Activated CD4-positive, alpha-beta T cell treated with anti-CD3 and anti-CD28 coated beads for 4 hours (primary cell): Measurements from ENCODE around the gene FBH1.
"Not testable (repeated sequence)": the region's sequence is repeated elsewhere in the genome, so short reads cannot be mapped to it uniquely, and the experiment has no call there.

Source experiments
- DNase-seq, 2 donors: peaks; one replicate each; pipeline ENCODE4 v3.0.0-alpha.2; 2020

FBH1 gene

GRCh38 chr10:5889624-5890451 is at the start of gene FBH1, which contains the start of gene ANKRD16:
TSS of gene FBH1 (plus strand) at chr10:5890243. CDS start at chr10:5890346, 103 bp downstream.
TSS of gene ANKRD16 (minus strand) at chr10:5889893. CDS start at chr10:5889354, 539 bp downstream.
- peak; percentile 96 to 97 for DNase-seq

DNA sequence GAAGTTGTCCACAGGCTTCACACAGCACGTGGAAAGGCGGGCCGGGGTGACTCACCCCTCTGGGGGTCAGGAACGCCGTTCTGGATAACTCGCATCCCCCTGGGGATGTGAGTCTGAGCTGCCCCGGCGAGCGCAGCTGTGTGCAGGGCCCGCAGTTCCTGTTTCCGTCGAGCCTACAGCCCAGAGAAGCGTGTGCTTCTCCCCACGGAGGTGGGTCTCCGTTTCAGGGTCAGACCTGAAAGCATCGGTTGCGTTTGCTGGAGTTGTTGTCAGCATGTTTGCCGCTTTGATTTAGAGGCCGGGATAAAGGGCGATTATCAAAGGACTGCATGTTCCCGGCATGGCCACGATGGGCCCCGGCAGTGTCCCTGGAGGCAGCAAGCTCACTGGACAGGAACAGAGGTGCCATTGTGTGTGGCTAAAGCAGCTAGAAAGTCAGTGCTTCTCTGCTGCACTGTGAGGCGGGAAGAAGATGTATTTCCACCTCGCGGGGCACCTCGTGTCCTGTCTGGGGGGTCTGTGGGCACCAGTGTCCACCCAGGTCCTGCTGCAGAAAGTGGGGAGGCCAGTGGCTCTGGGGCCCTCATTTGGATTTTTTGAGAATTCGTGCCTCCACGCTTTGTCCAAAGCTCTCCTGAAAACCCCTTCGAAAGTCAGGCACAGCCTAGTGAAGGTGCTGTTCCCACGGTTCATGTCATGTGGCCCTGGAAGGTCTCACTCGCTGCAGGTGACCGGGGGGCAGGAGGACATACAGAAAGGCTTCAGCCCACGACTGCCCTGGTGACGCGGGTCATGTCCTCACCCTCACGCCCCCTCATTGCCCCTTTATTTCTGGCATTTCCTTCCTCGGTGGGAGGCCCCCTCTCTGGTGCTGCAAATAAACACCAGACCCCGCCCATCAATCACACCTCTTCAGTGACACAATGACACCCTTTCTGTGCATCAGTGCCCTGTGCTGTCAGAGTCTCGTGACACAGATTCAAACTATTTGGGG is 49.4 kb upstream of the FBH1 start:
- no peak for DNase-seq

GRCh38 chr10:5841965-5842364 is 48.1 kb upstream of the FBH1 start:
- no peak for DNase-seq

DNA sequence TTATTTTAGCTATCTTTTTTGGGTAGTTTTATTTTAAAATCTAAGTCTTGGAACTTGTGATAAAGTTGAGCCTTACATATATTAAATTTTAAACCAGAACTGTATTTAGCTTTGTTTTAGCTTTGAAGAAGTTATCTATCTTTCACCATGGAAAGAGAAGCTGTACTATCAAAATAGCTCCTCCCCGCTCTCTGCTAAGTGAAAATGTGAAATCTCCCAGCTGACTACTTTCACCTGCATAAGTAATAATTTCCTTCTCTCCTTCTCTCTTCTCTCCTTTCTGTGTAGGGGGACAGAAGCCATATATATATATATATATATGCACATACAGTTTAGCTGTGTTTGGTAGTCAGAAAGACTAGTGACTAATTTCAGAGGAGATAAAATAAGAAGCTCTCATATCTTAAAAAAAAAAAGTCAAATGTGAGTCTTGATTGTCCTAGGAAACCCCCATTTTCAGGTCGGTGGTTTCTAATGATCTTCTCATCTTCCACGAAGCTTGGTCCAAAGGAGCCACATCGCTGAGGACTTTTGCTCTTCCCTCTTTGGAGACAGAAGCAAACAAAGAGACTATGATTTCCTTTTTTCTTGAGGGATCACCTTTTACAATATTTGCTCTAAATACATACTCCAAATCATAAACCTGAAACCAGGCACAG is 46.2 kb upstream of the FBH1 start:
- DNase-seq = no peak

DNA sequence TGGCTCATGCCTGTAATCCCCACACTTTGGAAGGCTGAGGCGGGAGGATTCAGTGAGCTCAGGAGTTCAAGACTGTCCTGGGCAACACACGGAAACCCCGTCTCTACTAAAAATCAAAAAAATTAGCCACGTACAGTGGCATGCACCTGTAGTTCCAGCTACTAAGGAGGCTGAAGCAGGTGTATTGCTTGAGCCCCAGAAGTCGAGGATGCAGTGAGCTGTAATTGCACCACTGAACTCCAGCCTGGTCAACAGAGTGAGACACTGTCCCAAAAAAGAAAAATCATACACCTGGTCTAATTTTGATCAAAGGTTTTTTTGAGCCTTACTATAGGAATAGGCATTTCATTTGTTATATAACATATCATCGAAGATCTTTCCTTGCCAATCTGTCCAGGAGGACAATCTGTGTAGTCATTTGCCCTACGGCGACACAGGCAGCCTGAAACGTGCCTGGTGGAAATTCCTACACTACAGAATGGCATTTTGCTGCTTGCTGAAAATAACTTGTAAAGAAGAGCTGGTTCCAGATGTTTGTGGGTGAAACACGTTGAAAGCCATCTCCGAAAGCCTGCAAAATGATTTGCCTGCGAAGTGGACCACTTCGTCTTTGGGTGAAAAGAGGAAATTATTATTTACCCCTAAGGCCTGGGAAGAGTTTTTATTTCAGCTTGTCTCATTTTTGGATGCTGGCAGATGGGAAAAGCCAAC is 45.5 kb upstream of the FBH1 start:
- no peak for DNase-seq

DNA sequence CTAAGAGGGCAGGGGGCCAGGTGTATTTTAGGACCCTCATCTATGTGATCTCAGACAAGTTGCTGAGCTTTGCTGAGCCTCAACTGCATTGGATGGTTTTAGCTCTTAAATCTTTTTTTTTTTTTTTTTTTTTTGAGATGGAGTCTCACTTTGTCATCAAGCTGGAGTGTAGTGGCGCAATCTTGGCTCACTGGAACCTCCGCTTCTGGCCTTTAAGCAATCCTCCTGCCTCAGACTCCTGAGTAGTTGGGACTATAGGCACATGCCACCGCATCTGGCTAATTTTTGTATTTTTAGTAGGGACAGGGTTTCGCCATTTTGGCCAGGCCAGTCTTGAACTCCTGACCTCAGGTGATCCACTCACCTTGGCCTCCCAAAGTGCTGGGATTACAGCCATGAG is 43.4 kb upstream of the FBH1 start:
- not testable (repeated sequence) for DNase-seq

- DNase-seq = no peak
These were observed 35.9 kb upstream of the FBH1 start for GRCh38 chr10:5854131-5854475.

- DNase-seq = no peak
These were observed 33.9 kb upstream of the FBH1 start for GRCh38 chr10:5855979-5856700.

DNA sequence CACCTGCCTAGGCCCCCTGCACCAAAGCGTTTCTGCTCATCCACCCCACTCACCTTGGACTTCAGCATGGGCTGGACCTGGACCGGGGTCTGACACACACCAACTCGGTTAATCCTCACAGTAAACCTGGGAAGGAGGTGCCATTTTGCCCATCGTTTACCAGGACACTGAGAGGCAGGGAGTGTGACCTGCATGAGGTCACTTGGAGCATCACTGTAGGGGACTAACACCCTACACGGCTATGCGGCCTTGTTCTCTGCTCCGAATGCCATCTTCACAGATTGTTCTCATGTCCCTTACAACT is 33.4 kb upstream of the FBH1 start:
- DNase-seq = no peak

DNA sequence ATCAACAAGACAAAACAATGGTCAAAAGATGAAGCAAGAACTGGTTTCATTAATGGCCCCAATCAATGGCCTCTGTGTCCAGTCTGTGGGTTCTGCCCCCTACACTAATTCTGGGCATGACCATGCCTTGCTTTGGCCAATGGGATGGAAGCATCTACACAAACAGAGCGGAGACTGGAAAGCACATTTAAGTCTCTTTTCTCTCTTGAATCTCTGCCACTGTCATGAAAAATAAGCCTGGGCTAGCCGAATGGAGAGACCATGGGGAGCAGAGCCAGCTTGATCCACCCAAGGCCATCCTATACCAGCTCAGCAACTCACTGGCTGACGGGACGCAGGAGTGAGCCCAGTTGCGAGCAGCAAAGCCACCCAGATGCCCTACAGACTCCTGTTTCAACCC is 31.2 kb upstream of the FBH1 start:
- no peak for DNase-seq

- DNase-seq = no peak
These were observed 30.0 kb upstream of the FBH1 start for GRCh38 chr10:5860066-5860465.

- no peak for DNase-seq
These were observed 27.6 kb upstream of the FBH1 start for GRCh38 chr10:5862360-5862961.

GRCh38 chr10:5862981-5863685 is 26.9 kb upstream of the FBH1 start:
- not testable (repeated sequence) for DNase-seq

DNA sequence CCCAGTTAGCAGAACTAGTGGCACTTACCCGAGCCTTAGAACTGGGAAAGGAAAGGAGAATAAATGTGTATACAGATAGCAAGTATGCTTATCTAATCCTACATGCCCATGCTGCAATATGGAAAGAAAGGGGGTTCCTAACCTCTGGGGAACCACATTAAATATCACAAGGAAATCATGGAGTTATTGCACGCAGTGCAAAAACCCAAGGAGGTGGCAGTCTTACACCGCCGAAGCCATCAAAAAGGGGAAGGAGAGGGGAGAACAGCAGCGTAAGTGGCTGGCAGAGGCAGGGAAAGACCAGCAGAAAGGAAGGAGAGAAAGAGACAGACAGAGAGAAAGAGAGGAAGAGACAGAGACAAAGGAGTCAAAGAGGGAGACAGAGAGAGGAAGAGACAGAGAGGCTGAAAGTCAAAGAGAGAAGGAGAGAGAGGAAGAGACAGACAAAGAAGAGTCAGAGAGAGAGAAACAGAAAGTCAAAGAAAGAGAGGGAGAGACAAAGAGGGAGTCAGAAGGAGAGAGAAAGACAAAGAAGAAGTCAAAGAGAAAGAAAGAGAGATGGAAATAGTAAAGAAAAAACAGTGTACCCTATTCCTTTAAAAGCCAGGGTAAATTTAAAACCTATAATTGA is 23.5 kb upstream of the FBH1 start:
- DNase-seq = not testable (repeated sequence)

DNA sequence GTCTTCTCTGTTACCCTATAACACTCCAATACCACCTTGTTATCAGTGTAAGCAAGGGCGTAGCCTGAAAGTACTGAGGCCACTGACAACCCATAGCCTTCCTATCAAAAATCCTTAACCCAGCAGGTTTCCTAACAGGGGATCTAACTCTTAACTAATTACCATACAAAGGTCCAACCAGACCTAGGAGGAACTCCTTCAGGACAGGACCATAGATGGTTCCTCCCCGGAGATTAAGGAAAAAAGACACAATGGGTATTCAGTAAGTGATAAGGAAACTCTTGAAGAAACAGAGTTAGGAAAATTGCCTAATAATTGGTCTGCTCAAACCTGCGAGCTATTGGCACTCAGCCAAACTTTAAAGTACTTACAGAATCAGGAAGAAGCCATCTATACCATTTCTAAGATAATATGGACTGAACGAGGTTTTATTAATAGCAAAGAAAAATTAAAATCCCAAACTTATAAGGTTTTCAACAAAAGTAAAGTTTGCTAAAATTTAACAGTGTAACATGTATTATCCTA is 22.9 kb upstream of the FBH1 start:
- DNase-seq = not testable (repeated sequence)

DNA sequence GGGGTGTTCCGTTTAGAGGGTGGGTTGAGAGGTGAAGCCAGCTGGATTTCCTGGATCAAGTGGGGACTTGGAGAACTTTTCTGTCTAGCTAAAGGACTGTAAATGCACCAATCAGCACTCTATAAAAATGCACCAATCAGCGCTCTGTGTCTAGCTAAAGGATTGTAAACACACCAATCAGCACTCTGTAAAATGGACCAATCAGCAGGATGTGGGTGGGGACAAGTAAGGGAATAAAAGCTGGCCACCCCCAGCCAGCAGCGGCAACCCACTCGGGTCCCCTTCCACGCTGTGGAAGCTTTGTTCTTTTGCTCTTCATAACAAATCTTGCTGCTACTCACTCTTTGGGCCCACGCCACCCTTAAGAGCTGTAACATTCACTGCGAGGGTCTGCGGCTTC is 21.7 kb upstream of the FBH1 start:
- DNase-seq = not testable (repeated sequence)

DNA sequence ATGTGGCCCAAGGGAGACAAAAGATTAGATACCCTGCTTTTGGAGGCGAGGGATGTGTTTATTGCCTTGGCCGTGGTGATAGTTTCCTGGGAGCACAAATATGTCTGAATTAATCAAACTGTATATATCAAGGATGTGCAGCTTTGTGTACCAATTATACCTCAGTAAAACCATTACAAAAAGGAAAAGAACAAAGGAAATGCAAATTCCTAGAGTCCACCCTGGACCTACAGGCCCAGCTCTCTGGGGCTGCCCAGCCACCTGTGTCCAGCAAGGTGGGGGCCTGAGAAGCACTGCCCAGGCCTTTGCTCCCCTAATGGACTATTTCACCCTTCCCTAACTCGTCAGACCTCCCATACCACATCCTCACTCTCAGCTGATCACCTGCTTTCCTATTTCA is 20.9 kb upstream of the FBH1 start:
- DNase-seq = no peak

GRCh38 chr10:5871596-5871995 is 18.4 kb upstream of the FBH1 start:
- DNase-seq = no peak

- DNase-seq = peak; percentile 50 to 75
These were observed 16.5 kb upstream of the FBH1 start for GRCh38 chr10:5873515-5873995.
